HepG2 (cell line): Measurements from ENCODE around the gene BMI1. TPM values are rescaled to one million over a fixed set of nuclear protein-coding genes. Genes with fewer than 3 reads are reported as not detected.
A peak's percentile ranks its signal among the peaks of the same experiment; 100 is the strongest.

Experiments used
- DMAP1 ChIP-seq: IDR thresholded peaks from 2 replicates; pipeline ENCODE4 v1.6.1; 2016
- HHEX ChIP-seq: IDR thresholded peaks from 2 replicates; pipeline ENCODE4 v1.6.1; 2016; ENCODE audit warnings: control low read depth
- KIAA2018 ChIP-seq: sonication (generic); formaldehyde crosslinking; IDR thresholded peaks from 2 replicates; pipeline ENCODE4 v1.5.0; 2020; ENCODE audit warnings: mild to moderate bottlenecking, missing genetic modification reagents, borderline replicate concordance
- LCORL ChIP-seq, 2 experiments: fragments of 450-650 bp in 1 of 2; sonication (generic) in 1 of 2; formaldehyde crosslinking in 1 of 2; IDR thresholded peaks; 2 replicates each; pipeline versions ENCODE4 v1.5.0 to v1.6.1; 2017 to 2020; ENCODE audit warnings: antibody characterized with exemption in 1 of 2, missing genetic modification reagents in 1 of 2
- PHF21A ChIP-seq: sonication (generic); formaldehyde crosslinking; IDR thresholded peaks from 2 replicates; pipeline ENCODE4 v1.5.0; 2020; ENCODE audit warnings: mild to moderate bottlenecking, missing genetic modification reagents
- ZBED4 ChIP-seq: sonication (generic); formaldehyde crosslinking; IDR thresholded peaks from 2 replicates; pipeline ENCODE4 v1.4.0; 2020; ENCODE audit warnings: missing genetic modification reagents, borderline replicate concordance
- ZNF318 ChIP-seq: sonication (generic); formaldehyde crosslinking; IDR thresholded peaks from 2 replicates; pipeline ENCODE4 v1.4.0; 2020; ENCODE audit warnings: mild to moderate bottlenecking, missing genetic modification reagents
- polyA plus RNA-seq, 8 experiments: library from polyadenylated mRNA; depleted of rRNA in 3 of 8; stranded (reverse) in 7 of 8; unstranded in 1 of 8; fragments of >200 nt; fragmentation: Illumina TruSeq in 4 of 8; extraction: Trizol in 4 of 8; gene quantifications; 2 replicates each; pipeline versions ENCODE4 v1.2.1 to v1.2.3, GENCODE V29; 2011 to 2016; ENCODE audit warnings: low read depth in 4 of 8, missing spikeins in 1 of 8, mixed read lengths in 1 of 8; ENCODE audit not compliant: insufficient read depth in 1 of 8
- total RNA-seq, 5 experiments: library from RNA; depleted of rRNA; stranded (reverse); fragments of >200 nt; fragmentation: Illumina TruSeq; extraction: Trizol; gene quantifications; 2 replicates each; pipeline ENCODE4 v1.2.3, GENCODE V29; 2016; ENCODE audit warnings: low read depth in 1 of 5

BMI1 gene
- total and polyA plus RNA-seq, 2 of the 13 experiments (the other 11 are each of a cell fraction or from before 2014, with no cell fraction given), result 30.5 to 44.0 TPM

DNA sequence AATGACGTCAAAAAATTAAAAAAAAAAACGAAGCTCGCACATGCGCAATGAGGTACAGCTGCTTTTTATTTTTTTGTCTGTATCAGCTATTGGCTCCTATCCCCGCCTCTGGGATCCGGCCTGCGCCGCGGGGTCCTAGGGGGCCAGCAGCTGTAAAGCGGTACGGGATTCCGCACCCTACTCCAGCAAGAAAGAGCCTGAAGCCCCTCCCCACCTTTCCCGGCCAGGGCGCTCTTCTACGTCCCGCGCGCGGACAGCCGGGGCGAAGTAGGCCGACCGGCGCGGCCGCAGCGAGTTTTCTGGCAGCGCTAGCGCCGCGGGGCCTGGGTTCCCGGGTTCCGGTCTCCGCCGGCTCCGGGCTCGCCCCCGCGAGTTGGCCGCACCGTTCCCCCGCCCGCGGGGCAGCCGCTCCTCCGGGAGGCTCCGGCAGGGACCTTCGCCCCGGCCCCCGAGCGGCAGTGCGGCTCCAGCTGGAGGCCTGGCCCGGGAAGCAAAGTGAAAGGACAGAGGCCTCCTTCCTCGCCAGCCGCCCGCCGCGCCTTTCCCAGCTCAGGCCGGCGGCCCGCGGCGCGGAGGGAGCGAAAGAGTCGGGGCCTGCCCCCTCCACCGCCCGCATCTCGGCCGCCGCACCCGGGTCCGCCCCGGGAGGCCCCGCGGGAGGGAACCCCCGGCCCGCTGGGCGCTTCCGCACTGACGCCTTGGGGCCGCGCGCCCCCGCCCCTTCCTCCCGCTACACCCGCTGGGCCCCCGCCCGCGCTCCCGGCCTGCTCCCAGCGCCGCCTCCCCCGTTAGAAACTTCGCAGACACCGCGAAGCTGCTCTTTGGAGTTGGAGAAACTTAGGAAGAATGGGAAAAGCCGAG, 19.7 kb downstream of the BMI1 start (continued):
- TF ChIP-seq ZBED4 (CRISPR knock-in tag) (peak; percentile 22; the same call in 1 of the 2 replicates), PHF21A (CRISPR knock-in tag) (peak; percentile 48; the same call in 1 of the 2 replicates), DMAP1 (CRISPR knock-in tag) (no peak), KIAA2018 (no peak), HHEX (CRISPR knock-in tag) (no peak), LCORL (IDR thresholded peaks at IDR 0.05) (no peak), LCORL (CRISPR knock-in tag; IDR thresholded peaks at IDR 0.05) (no peak), ZNF318 (CRISPR knock-in tag) (no peak)
